HG02678 (cell line): Measurements from ENCODE around the gene LYPD6B.

ENCODE experiments used
- ATAC-seq: cut with Tn5 transposase; IDR thresholded peaks from one replicate; pipeline ENCODE4 v1.9.1; 2021; ENCODE audit warnings: mild to moderate bottlenecking, moderate library complexity; ENCODE audit not compliant: unreplicated experiment

Gene LYPD6B

DNA sequence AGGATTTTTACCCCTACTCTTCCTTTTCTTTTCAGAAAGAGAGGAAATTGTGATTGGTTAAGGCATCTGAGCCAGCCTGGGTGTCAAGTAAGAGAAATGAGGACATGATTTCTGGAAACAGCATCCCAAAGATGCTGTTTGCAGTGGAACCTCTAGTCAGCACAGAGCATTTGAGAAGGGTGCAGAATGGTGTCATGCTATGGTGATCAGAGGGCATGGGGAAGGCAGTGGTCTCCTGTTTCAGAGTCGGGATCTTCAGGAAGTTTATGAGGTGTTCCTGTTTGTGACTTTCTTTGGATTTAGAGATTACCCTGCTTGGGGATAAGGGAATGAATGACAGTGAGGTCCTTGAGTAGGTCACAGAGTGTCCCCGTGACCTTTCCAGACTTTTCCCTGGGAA is 117.5 kb downstream of the LYPD6B start:
- ATAC-seq: no peak

DNA sequence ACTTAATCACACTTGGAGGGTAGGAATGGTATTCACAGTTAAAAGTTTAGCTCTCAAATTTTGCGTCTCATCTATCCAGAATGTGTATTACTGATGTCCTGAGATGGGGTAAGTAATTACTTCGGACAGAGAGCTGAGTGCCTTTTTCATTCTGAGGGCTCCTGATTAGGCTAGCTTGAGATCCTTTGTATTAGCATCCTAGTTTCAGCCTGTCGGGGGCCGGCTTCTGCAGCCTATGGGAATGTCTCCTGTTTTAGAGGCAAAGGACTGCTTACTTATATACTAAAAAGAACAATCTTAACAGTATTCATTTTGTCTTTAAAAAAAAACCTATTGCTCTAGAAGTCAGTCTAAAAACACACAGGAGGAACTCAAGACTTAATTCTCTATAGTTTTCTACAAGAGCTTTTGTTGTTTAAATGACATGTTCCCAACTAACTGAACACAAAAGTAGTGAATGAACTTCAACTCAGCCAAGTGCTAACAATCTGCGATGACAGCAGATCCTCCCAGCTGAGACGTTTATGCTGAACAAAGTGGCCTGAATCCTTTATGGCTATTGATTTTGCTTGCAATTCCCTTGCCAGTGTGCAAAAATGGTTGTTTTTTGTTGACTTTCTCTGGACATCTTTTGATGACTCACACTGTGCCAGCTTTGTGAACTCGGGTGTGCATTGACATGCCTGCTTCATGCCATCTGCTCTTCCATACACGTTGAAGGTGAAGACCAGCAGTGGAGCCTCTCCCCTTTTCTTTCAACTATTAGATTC is 118.7 kb downstream of the LYPD6B start:
- no peak for ATAC-seq

GRCh38 chr2:149158957-149159356 is 120.5 kb downstream of the LYPD6B start:
- ATAC-seq: no peak

GRCh38 chr2:149160195-149160594 is 121.7 kb downstream of the LYPD6B start:
- ATAC-seq: no peak

GRCh38 chr2:149160701-149161217 is 122.3 kb downstream of the LYPD6B start:
- peak; percentile 99 for ATAC-seq

GRCh38 chr2:149161481-149162225 is 123.2 kb downstream of the LYPD6B start:
- no peak for ATAC-seq

- no peak for ATAC-seq
Measured at GRCh38 chr2:149164296-149164695, 125.8 kb downstream of the LYPD6B start.

GRCh38 chr2:149164827-149165226 is 126.3 kb downstream of the LYPD6B start:
- ATAC-seq: no peak

- peak; percentile 69 for ATAC-seq
Measured at GRCh38 chr2:149167001-149167780, 128.7 kb downstream of the LYPD6B start.

- ATAC-seq: no peak
Measured at GRCh38 chr2:149167941-149168340, 129.4 kb downstream of the LYPD6B start.

DNA sequence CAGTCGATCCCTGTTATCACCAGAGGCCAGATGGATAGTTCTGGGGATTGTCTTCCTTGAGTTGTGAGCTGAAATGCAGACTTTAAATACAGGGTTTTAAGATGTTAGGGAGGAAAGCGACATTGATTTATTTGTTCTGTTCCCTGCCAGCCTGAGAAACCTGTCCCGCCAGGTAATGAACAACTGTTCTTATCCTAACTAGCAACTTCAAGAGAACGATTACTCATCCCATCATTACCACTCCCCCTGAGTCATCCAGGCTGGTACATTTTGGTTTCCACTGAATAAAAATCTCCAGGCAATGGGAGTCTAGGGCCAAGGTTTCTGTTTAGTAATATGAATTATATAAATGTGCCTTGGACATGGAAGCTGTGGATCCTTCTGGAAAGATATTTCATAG is 131.2 kb downstream of the LYPD6B start:
- ATAC-seq: no peak

GRCh38 chr2:149170156-149170555 is 131.7 kb downstream of the LYPD6B start:
- ATAC-seq: no peak

DNA sequence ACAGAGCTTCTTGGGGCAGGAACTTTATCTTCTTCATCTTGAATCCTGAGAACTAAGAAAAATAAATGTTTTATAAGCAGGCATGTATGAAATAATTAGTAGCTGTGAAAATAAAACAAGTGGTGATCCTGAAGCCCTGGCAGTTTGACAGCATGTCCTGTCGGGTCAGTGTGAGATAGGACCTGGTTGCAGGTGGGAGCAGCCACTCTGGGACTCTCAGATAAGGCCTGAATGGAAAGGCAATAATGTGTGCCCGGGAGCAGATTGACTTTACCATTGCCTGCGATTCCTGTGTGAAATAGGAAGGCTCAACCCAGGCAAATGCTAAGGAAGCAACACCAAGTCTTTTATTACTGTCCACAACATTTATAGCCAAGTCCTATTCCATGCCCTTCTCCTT is 132.4 kb downstream of the LYPD6B start:
- ATAC-seq: no peak

DNA sequence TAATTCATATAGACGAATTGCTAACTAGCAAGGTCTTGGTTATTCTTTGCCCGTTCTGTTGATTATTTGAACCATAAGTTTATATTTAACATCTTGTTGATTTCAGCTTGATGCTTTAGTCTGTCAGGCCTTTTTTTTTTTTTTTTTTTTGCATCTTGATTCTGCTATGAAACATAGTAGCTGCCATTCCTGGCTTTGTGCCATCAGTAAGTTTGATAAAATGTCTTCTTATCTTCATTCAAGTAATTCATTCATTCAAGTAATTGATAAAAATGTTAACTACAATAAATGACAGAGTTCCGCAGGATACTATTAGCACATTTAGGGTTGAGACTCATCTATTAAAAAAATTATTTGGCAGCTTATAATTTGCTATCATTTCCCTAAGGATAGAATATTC is 134.7 kb downstream of the LYPD6B start:
- no peak for ATAC-seq

DNA sequence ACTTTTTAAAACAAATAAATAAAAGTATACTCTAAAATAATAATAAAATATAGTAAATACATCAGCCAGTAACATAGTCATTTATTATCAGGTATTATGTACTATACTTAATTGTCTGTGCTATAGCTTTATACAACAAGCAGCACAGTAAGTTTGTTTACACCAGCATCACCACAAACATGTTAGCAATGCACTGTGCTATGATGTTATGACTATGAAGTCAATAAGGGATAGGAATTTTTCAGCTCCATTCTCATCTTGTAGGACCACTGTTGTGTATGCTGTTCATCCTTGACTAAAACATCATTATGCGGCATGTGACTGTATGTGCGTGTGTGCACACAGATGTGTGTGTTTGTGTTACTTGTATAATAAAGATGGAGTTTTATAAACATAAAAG is 137.5 kb downstream of the LYPD6B start:
- ATAC-seq: no peak

DNA sequence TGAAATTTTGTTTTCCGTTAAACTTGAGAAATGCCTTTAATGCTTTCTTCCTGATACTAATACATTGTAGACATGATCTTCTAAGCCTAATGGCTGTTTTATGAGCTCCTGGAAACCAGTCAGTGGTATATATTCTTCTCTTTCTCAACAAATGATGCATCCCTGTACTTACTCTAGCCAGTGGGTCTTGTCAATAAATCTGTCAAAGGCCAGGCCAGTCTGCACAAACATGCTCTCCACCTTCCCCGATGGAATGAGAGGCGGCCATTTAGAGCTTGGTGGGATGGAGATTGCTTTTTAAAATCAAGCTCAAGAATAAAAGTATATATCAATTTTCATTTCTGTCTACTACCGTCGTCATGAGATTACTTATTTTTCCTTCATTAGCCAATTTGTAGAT is 140.1 kb downstream of the LYPD6B start:
- no peak for ATAC-seq

DNA sequence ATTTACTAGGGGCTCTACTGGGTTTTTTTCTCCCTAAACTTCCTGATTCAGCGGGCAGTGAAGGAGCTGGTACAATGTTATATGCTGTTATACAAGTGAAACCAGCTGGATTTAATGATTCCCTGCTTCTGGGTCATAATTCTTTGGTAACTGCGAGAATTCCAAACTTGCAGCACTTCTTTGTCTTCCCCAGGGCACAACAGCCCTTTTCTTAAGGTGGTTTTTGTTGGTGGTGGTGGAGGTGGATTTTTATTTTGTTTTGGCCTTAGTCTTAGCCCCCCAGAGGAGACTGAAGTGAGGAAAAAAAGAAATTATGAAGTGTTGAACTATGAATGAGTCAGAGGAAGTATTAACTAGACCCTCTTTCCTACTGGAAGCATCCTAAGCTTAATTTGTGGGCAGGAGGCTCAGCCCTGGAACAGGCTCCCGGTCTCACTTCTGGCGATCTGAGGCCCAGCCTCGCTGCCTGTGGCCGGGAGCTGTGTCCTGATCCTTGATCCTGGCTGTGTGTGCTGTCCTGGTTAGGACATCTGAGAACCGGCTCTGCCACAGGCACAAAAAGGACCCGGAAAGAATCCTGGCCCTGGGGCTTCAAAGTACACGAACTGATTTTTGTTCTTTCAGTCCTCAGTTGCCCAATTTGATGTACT is 141.9 kb downstream of the LYPD6B start:
- no peak for ATAC-seq

DNA sequence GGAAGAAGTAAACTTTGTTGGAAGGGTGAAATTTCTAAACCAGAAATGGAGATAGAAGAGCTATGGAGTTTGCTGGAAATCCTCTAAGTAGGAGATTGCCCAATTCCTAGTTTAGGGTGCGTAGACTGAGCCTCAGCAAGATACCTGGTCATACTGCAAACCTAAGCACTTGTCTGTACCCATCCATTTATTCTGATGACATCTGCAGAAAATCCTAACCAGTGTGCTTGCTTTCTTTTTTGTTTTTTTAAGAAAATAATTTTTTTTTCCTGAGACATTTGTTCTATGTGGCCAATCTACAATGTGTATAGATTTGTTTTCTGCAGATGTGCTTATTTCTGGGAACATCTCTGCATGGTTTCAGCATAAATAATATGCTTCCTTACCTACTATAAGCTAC is 144.7 kb downstream of the LYPD6B start:
- no peak for ATAC-seq

- no peak for ATAC-seq
Measured at GRCh38 chr2:149184991-149185390, 146.5 kb downstream of the LYPD6B start.

GRCh38 chr2:149185942-149186490 is 147.5 kb downstream of the LYPD6B start:
- ATAC-seq: no peak

DNA sequence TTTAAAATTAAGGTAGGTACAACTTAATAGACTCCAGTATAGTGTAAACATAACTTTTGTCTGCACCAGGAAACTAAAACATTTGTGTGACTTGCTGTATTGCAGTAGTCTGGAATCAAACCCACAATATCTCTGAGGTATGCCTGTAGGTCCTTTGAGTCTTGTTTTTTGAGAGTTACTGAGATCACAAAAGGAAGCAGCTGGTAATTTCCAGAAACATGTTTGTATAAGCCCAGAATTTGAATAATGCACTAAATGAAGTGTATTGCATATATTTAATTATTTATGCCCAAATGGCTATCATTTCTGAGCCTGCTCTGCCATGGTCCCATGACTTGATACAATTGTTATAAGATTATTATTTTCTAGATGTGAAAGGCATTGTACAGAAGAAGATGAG is 148.6 kb downstream of the LYPD6B start:
- no peak for ATAC-seq
